Breast epithelium (tissue), 3 donors: ENCODE results near the gene ITPRID2.

Source experiments
- CTCF ChIP-seq, 3 donors: fragments of 450-650 bp; IDR thresholded peaks; one replicate each; pipeline ENCODE4 v1.5.1; 2016 to 2017; ENCODE audit warnings: antibody characterized with exemption in 3 of 3, mild to moderate bottlenecking in 3 of 3, moderate library complexity in 3 of 3
- POLR2A ChIP-seq: fragments of 450-650 bp; IDR thresholded peaks from one replicate; pipeline ENCODE4 v1.6.1; 2016; ENCODE audit warnings: antibody characterized with exemption, mild to moderate bottlenecking, moderate library complexity
- POLR2AphosphoS5 ChIP-seq, 3 donors: sonication (generic); formaldehyde crosslinking; IDR thresholded peaks; one replicate each; pipeline ENCODE4 v1.6.1; 2017; ENCODE audit warnings: antibody characterized with exemption in 3 of 3

- no peak for TF ChIP-seq CTCF (IDR thresholded peaks at IDR 0.05)
- no peak for TF ChIP-seq POLR2A
- no peak for TF ChIP-seq POLR2AphosphoS5 (IDR thresholded peaks at IDR 0.05)
Measured at GRCh38 chr2:181851726-181852125, 39.8 kb upstream of the ITPRID2 start.
